NCI-H82 treated with DMSO at 0.1 percent for 48 hours (cell line): Measurements from ENCODE around the gene KAZN.
"Not testable (repeated sequence)": the region's sequence is repeated elsewhere in the genome, so short reads cannot be mapped to it uniquely, and the experiment has no call there.

Experiments
- DNase-seq: peaks from one replicate; lab custom pipeline; 2025; ENCODE audit not compliant: unreplicated experiment; lab: John Stamatoyannopoulos, UW

The KAZN gene

DNA sequence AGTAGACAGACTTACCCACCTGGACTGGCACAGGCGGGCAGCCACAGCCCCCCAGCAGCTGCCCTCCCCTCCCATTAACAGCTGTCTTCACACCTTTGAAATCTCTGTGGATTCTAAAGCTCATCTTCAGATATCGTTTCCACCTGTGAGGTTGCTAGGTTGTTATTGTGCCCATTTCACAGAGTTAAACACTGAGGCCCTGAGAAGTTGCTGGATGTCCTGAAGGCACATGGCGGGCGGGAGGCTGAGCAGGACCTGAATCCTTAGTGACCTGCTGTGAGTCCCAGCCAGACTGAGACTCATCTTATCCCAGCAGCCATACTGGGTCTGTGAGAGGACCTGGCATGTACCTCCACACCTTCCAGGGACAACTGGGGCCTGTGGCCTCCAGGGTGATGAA lies 420.3 kb downstream of the KAZN start:
- DNase-seq: no peak

GRCh38 chr1:15020943-15021745 lies 422.7 kb downstream of the KAZN start:
- DNase-seq: no peak

- no peak for DNase-seq
These were observed 423.6 kb downstream of the KAZN start for GRCh38 chr1:15022048-15022447.

DNA sequence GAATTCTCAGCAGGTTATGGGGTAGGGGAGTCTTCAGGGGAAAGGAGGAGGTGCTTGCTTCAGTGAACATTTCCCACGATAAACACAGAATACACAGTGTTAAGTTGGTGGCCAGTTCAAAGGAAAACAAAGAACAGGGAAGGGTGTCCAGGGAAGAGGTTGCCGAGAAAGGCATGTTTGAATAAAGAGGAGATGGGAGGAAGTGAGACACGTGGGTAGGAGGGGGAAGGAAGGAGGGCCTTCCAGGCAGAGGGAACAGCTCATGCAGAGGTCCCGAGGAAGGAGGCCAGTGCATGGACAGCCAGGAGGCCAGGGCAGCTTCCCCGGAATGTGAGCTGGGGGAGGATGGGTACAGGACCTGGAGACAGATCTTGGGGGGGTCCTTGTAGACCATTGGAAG lies 424.7 kb downstream of the KAZN start:
- DNase-seq: no peak

DNA sequence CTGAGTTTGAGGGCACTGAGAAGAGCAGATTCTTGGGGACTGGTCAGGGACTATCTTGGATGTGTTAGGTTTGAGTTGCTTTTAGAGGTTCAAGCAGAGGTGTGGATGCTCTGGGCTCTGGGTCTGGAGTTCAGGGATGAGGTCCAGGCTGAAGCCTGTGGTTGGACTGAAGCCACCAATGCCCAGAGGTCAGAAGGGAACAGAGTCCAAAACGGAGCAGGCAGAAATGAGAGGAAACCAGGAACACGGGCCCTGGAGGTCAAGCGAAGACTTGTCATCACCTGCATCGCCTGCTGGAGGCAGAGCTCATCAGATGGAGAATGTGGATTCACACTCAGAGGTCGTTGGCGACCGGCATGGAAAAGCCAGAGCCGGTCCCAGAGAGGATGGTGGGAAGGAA lies 425.5 kb downstream of the KAZN start:
- DNase-seq: no peak

DNA sequence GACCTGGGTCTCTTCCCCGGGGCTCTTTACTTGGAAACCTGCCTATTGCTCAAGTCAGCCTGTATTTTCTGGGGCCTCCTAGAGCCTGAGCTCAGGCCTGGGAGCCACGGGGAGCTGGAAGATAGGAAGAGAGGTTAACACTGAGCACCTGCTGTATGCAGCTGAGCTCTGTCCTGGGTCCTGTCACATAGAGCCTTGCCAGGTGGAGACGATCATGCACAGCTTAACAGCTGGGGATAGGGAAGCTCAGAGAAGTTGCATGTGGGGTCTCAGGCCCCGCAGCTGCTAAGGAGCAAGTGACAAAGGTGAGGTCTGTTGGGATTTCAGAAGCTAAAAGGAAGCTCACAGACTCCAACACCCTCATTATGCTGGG lies 427.6 kb downstream of the KAZN start:
- DNase-seq: no peak

GRCh38 chr1:15027515-15027986 lies 429.1 kb downstream of the KAZN start:
- no peak for DNase-seq

DNA sequence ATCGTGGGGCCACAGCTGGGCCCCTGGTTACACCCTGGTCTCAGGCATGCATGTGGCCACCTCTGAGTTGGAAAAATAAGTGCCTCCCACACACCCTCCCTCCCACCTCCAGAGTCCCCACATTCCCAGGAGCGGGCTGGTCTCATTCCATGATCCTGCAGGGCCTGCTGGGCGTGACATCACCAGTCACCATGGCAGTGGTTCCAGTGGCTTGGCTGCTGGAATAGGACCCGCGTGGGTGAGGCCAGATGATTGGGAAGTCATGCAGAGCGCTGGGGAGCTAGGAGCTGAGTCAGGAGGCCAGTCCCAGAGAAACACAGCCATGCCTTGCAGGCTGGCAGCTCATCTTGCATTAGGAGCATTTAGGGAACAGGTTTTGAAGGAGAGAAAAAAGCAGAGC lies 429.6 kb downstream of the KAZN start:
- DNase-seq: no peak

DNA sequence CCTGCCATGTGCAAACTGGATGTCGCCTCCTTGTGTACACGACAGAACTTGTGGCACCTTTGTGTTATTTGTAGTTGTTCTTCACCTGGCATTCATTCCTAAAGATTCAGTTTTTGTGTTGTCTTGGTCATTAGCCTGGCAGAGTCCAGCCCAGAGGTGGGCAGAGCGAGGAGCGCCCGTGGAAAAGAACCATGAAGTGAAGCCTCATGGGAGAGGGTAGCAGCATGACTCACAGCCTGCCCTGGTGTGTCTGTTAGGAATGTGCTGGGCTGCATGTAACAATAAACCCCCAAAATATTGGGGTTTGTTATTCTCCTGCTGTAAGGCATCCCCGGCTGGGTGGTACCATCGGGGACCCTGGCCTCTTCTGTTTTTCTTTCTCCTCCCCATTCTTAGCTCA lies 430.1 kb downstream of the KAZN start:
- DNase-seq: no peak

GRCh38 chr1:15029036-15029435 lies 430.6 kb downstream of the KAZN start:
- DNase-seq: no peak

GRCh38 chr1:15029786-15030185 lies 431.3 kb downstream of the KAZN start:
- DNase-seq: no peak

DNA sequence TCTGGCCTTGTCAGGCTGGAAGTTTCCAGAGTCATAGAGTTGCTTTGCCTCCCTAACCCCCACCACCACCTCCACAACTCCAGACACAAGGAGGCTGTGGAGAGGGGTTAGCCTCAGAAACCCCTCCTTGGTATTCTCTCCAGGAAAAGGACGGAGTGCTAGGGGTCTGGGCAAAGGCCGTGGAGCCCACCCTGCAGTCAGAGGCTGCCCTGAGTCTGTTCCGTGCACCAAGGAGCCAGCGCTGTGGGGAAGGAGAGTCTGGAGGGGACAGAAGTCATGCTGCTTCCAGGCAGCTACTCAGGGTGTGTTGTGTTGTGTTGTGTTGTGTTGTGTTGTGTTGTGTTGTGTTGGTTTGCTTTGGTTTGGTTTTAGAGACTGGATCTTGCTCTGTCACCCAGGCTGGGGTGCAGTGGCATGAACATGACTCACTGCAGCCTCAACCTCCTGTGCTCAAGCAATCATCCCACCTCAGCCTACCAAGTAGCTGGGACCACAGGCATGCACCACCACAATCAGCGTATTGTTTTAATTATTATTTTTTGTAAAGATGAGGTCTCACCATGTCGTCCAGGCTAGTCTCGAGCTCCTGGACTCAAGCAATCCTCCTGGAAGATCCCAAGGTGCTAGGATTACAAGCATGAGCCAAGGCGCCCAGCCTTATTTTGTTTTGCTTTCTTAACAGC lies 432.9 kb downstream of the KAZN start:
- DNase-seq: no peak

- no peak for DNase-seq
These were observed 434.8 kb downstream of the KAZN start for GRCh38 chr1:15033264-15033663.

DNA sequence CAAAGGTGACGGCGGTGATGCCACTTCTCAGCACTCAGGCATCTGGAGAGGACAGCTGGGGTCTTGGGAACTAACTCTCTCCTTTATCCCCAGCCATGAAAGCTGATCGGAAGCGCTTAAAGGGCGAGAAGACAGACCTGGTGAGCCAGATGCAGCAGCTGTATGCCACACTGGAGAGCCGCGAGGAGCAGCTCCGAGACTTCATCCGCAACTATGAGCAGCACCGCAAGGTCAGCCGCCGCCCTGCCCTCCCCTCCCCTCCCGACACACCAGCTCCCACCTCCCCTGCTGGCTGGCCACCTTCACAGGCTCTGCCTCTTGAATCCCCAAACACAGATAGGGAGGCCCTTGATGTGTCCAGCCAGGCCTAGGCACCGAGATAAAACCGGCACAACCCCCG lies 436.2 kb downstream of the KAZN start:
- no peak for DNase-seq

DNA sequence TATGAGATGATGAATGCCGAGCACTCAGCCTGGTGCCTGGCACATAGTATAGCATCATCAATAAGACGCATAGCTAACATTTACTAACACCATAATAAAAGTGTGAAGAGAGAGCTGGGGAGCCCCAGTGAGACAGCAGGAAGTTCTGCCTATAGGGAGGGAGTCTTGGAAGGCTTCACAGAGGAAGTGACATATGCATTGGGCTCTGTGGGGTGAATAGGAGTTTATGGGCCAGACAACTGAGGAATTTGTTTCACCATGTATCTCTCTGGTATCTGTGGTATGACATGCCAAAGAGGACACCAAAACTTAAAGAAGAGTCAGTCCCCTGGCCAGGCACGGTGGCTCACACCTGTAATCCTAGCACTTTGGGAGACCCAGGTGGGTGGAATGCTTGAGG lies 436.8 kb downstream of the KAZN start:
- no peak for DNase-seq

DNA sequence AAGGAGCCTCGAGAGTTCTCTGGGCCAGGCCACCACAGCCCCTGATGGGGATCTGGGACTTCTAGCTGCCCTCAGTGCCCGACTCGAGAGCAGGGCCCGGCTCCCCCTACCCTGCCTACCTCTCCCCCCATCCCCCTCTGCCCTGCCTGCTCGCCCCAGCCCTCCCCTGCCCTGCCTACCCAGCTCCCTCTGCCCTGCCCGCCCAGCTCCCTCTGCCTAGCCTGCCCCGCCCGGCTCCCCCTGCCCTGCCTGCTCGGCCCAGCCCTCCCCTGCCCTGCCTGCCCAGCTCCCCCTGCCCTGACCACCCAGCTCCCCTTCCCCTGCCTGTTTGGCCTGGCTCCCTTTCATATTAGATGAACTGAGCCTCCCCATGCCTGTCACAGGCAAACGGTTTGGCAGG lies 437.6 kb downstream of the KAZN start:
- no peak for DNase-seq

GRCh38 chr1:15038232-15039016 lies 439.9 kb downstream of the KAZN start:
- DNase-seq: no peak

DNA sequence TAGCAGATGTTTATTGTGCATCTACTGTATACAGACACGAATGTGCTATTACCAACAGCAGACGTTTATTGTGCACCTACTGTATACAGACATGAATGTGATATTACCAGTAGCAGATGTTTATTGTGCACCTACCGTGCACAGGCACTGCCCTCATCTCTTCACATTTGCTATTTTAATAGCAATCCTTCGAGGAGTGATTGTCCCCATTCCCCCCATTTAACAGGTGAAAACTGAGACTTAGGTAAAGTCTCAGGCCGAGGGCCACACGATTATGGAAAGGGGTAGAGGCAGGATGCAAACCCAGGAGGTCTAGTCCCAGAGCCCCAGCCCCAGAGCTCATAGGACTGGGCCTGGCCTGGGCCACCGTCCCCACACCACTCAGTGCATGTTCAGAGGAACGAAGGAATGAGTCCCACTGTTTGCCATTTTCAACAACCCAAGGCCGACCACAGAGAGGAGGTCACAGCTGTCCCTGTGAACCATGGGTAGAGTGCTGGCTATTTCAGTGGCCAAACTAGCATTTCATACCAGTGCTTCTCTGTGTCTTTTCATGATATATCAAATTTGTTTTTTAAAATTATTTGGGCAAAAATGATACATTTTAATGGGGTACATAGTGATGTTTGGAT lies 440.6 kb downstream of the KAZN start:
- no peak for DNase-seq

DNA sequence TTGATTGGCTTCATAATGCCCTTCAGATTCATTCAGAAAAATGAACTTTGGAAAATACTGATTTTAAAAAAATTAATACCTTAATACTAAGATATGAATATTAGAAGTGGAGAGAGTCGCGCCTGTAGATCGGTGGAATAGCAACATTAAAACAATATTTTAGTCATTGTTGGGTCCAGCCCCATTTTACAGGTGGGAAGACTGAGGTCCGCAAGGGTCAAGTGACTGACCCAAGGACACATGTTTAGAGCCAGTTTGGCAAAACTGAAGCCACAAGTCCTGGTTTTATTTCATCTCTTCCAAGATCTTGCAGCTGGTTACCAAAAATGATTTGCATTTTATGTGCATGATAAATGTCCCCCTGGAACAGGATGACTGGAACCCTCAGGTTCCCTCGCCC lies 441.4 kb downstream of the KAZN start:
- DNase-seq: no peak

DNA sequence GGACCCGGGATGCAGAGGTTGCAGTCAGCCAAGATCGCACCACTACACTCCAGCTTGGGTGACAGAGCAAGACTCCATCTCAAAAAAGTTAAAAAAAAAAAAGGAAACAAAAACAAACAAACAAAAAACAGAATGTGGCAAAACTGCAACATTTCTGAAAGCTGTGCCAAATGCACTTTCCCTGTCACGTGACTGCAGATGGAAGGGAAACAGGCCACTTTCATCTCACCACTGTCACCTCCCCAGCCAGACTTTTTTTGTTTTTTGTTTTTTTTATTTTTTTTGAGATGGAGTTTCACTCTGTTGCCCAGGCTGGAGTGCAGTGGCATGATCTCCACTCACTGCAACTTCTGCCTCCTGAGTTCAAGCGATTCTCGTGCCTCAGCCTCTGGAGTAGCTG lies 442.2 kb downstream of the KAZN start:
- DNase-seq: not testable (repeated sequence)

GRCh38 chr1:15042866-15043265 lies 444.4 kb downstream of the KAZN start:
- DNase-seq: no peak
